ENCODE data around the gene SH3GLB2.
"Not testable (repeated sequence)": the region's sequence is repeated elsewhere in the genome, so short reads cannot be mapped to it uniquely, and the experiment has no call there.

The SH3GLB2 gene

GRCh38 chr9:128987805-128988204, 40.3 kb downstream of the SH3GLB2 start:
- no peak for DNase-seq

- no peak for DNase-seq
These were observed 41.5 kb downstream of the SH3GLB2 start for GRCh38 chr9:128986671-128987070.

- no peak for DNase-seq
These were observed 44.6 kb downstream of the SH3GLB2 start for GRCh38 chr9:128983536-128983935.

- DNase-seq, result no peak
These were observed 49.0 kb downstream of the SH3GLB2 start for GRCh38 chr9:128979111-128979510.

- no peak for DNase-seq
These were observed 55.2 kb downstream of the SH3GLB2 start for GRCh38 chr9:128972956-128973355.

- DNase-seq, result no peak
These were observed 58.6 kb downstream of the SH3GLB2 start for GRCh38 chr9:128969491-128969890.

GRCh38 chr9:128961403-128961802, 66.7 kb downstream of the SH3GLB2 start:
- DNase-seq, result not testable (repeated sequence)
